GM18498 (cell line): Measurements from ENCODE around the gene PTS.
"Not testable (repeated sequence)": the region's sequence is repeated elsewhere in the genome, so short reads cannot be mapped to it uniquely, and the experiment has no call there.

ENCODE experiments used
- ATAC-seq: cut with Tn5 transposase; IDR thresholded peaks from one replicate; pipeline ENCODE4 v1.9.1; 2021; ENCODE audit warnings: mild to moderate bottlenecking, moderate library complexity; ENCODE audit not compliant: unreplicated experiment

PTS gene

DNA sequence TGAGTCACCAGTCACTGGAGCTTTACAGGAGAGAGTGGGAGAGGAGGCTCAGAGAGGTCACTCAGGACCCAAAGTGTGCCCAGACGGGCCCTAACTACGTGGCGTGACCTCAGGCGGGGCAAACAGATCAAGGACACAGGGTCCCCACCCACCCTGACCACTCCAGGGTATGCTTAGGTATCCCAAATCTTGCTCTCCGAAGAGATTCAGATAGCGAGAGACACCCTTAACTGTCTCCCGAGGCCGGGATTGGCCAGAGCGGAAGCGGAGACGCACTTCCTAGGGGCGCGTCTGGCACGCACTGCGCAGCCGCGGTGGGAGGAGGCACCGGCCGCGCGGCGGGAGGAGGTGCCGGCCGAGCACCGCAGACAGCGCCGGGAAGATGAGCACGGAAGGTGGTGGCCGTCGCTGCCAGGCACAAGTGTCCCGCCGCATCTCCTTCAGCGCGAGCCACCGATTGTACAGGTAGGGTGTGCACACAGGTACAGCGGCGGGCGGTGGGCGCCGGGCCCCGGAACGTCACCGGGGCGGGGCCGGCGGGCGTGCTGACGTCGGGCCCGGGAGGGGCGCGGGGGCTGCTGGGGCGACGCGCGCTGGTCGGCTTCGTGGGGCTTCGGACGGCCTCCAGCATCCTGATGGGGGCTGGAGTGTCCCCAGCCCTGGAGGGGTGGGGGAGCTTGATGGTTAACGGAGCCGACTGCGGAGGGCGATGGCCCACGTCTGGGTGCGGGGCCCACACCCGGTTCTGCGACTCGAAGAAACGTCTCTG lies at the start of gene PTS:
Gene PTS, plus strand, starts transcription at position 367 of the 769 bp plus-strand sequence. Its CDS starts 16 bp downstream, at position 383.
- peak; percentile 96 for ATAC-seq

DNA sequence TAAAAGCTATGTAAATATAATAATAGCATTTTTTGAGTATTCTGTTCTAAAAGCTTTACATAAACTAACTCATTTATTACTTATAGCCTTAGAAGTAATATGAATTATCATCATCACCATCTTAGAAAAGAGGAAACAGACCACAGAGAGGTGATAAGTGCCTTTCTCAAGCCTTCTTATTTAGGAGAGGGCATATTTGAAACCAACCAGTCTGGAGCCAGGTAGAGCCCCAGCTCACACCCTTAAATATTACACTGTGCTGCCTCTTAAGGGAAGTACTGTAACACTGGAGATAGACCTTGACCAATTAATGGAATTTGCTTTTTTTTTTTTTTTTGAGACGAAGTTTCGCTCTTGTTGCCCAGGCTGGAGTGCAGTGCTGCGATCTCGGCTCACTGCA lies 48.6 kb upstream of the PTS start:
- no peak for ATAC-seq

DNA sequence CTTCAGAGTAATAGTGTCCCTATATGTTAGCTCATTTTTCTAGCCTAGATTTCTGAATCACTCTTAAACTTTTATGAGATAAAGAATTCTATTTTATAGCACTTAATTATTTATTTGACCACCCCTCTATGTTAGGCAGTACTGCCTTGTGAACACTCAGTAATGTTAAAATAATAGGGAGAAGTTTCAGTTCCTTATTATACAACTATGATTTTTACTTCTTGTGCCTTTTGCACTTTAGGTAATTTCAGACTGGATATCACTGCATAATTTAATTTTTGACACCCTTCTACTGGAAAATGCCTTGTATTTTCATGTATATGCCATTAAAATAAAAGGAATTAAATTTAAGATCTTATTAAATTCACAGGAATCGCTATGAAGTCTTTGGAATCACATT lies 47.8 kb upstream of the PTS start:
- no peak for ATAC-seq

DNA sequence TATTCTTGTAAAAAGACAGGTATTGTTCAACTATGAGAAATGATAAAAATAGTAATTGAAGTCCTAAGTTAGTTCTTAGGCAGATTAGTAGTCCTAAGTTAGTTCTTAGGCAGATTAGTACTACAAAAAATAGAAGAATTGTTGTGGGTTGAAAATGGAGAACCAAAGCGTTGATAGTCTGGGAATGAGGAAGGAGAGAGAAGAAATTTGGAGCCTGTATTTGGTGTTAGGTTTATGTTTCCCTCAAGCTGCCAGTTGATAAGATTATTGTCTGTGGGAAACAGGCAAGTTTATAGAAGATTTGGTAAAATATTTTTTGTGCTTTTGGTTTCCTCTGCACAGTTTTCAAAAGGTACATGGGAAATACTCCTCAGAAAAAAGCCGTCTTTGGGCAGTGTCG lies 47.3 kb upstream of the PTS start:
- ATAC-seq = no peak

DNA sequence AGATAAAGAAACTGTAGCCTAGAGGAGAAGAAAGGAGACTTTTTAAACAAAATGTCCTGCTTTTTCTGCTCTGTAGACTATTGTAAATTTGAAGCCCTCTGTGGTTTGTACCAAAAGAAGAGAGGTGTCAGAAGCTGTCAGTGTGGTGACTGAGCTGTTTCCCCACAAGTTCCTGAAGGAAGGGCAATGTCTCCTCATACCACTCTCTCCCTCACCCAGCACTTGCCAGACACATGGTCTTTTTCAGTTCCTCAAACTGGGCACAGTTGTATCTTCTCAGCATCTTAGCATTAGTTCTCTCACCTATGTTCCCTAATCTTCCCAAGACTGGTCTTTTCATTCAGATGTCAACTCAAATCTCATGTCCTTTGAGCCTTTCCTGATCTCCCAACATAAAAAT lies 46.6 kb upstream of the PTS start:
- peak; percentile 83 for ATAC-seq

DNA sequence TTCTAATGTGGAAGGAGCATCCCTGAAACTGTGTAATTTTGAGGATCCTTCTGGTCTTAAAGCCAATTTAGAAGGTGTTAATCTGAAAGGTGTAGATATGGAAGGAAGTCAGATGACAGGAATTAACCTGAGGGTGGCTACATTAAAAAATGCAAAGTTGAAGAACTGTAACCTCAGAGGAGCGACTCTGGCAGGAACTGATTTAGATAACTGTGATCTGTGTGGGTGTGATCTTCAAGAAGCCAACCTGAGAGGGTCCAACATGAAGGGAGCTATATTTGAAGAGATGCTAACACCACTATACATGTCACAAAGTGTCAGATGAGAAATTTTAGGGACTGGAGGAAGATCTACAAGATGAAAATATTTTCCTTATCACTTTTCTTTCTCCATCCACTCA lies 43.4 kb upstream of the PTS start:
- ATAC-seq = no peak

DNA sequence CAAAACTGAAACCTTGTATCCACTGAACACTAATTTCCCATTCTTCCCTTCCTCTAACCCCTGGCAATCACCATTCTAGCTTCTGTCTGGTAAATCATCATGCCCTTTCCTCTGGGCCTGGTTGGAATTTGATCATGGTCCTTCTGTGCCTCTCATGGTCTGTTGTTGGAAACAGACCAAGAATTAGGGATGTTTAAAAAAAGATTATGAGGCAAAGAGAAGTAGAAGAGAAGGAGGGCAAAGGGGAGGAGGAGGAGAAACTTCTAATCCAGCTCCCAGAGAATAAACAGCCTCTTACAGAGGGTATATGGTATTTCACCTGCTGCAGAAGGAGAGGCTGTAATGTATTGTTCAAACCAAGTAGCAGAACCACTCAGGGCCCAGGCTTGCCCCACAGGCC lies 40.3 kb upstream of the PTS start:
- ATAC-seq = no peak

DNA sequence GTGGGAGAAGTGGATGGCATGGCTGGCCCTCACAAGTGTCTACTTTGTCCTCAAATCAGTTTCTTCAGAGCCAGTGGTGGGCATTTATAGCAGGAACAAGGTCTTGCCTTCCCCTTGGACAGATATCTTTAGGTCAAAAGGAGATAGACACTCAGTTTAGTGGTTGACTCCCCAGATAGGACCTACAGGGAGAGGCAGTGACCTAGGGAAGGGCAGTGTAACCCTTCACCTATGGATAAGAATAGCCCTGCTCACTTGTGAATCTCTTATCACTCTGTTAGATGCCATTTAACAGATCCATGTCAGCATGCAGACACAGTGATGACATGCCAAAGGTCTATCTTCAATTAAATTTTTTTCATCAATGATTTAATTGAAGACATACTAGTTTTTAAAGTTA lies 39.9 kb upstream of the PTS start:
- no peak for ATAC-seq

DNA sequence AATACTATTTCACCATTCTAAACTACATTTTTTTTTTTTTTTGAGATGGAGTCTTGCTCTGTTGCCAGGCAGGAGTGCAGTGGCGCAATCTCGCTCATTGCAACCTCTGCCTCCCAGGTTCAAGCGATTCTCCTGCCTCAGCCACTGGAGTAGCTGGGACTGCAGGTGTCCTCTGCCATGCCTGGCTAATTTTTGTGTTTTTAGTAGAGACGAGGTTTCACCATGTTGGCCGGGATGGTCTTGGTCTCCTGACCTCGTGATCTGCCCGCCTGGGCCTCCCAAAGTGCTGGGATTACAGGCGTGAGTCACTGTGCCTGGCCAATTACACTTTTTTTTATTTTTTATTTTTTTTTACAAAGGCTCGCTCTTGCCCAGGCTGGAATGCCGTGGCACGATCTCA lies 31.1 kb upstream of the PTS start:
- not testable (repeated sequence) for ATAC-seq

DNA sequence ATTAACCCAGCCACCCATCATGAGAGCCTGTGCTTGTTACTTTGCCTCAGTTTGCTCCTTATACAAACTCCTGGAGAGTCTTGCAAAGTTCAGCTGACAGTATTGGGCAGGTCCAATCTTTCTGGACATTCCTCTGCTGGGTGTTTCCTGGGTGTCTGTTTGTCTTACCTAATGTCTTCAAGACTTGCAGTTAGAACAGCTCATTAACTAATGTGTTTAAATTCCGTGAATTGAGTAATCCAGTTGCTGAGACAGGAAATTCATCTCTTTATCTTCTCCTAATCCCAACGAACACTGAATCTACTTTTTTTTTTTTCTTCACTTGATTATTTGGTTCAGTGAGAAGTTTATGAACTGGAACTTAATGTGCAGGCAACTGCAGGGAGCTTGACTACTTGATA lies 30.3 kb upstream of the PTS start:
- ATAC-seq = no peak

DNA sequence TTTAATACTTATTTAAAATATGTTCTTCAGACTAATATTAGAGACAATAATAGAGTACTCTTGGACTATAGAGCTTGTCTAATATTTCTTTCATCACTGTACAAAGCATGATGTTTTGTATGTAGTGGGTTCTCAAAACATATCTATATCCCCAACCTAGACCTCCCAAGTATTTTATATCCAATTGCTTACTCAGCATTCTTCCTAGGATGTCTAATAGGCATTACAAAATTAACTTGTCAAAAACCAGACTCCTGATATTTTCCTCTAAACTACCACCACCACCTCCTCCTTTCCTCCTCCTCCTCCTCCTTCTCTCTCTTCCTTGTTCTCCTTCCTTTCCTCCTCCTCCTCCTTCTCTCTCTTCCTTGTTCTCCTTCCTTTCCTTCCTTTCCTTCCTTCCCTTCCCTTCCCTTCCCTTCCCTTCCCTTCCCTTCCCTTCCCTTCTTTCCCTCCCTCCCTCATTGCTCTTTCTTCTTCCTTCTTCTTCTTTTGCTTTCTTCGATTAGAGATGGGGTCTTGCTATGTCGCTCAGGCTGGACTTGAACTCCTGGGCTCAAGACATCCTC lies 29.6 kb upstream of the PTS start:
- no peak for ATAC-seq

DNA sequence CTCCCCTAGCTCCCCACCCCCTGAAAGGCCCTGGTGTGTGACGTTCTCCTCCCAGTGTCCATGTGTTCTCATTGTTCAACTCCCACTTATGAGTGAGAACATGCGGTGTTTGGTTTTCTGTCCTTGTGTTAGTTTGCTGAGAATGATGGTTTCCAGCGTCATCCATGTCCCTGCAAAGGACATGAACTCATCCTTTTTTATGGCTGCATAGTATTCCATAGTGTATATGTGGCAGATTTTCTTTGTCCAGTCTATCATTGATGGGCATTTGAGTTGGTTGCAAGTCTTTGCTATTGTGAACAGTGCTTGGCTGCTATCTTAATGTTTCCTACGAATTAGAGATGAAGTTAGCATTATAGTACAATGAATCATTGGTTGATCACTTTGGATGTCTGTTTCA lies 27.1 kb upstream of the PTS start:
- ATAC-seq = not testable (repeated sequence)

DNA sequence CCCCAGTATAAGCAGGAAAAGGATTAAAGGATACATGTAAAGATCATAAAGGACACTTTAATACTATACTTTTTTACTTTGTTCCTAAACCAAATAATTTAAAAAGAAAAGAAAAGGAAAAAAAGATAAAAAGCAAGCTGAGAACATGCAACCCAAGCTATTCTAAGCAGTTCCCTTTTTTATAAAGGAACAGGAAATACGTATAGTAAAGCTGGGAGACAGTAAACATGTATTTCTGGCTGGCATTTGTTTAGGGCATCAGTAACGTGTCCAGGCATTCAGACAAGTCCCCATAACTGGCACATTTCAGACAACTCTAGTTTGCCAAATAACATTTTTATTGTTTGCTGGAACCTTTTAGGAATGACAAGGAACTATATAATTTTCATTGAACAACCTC lies 26.0 kb upstream of the PTS start:
- ATAC-seq = no peak

DNA sequence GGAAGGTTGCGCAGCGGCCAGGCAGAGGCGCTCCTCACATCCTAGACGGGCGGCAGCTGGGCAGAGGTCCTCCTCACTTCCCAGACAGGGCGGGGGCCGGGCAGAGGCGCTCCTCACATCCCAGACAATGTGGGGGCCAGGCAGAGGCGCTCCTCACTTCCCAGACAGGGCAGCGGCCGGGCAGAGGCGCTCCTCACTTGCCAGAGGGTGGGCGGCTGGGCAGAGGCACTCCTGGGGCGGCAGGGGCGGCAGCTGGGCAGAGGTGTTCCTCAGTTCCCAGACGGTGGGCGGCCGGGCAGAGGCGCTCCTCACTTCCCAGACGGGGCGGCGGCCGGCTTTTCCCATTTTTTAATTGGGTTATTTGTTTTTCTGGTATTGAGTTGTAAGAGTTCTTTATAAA lies 20.2 kb upstream of the PTS start:
- no peak for ATAC-seq

DNA sequence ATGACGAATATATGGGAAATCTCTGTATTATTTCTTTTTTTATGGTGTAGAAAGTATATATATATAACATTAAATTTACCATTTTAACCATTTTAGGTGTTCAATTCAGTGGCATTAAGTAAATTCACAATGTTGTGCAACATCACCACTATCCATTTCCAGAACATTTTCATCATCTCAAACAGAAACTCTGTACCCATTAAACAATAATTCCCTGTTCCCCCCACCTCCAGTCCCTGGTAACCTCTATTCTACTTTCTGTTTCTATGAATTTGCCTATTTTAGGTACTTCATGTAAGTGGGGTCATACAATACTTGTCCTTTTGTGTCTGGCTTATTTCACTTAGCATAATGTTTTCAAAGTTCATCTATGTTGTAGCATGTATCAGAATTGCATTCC lies 15.3 kb upstream of the PTS start:
- ATAC-seq = no peak

DNA sequence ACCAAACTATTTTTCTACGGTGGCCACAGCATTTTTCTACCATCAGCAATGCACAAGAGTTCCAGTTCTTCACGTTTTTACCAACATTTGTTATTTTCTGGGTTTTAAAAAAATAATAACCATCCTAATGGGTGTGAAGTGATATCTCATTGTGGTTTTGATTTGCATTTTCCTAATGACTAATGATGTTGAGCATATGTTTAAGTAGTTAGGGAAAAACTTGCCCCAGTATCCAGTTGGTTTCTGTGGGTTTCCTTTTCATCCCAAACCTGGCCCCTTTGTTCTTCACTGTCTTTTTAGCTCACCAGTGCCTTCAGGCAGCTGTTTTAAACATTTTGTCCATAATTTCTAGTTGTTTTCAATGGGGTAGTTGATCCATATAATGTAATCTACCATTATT lies 14.7 kb upstream of the PTS start:
- no peak for ATAC-seq

DNA sequence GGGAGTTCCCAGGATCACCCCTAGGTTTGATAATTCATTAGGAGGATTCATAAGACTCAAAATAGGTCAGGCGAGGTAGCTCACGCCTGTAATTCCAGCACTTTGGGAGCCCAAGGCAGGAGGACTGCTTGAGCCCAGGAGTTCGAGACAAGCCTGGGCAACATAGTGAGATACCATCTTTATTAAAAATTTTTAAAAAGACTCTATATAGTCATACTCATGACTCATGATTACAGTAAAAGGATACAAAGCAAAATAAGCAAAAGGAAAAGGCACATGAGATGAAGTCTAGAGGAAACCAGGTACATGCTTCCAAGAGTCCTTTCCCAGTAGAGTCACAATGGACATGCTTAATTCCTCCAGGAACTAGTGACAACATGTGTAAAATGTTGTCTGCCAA lies 13.9 kb upstream of the PTS start:
- ATAC-seq = no peak

DNA sequence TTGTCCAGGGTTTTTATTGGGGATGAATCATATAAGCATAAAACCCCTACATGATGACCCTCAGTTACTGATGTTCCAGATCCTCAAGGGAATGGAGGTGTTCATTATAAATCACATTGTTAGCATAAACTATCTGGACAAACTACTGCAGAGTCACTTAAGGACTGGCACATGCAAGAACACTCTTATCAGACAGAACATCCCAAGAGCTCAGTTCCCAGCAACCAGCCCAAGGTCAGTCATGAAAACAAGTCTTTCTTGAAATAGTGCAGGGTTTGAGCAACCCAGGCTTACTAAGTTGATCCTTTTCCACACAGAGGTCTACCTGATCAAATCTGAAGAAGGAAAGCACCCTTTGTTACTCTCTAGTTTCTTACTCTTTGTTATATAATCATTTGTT lies 13.5 kb upstream of the PTS start:
- no peak for ATAC-seq

DNA sequence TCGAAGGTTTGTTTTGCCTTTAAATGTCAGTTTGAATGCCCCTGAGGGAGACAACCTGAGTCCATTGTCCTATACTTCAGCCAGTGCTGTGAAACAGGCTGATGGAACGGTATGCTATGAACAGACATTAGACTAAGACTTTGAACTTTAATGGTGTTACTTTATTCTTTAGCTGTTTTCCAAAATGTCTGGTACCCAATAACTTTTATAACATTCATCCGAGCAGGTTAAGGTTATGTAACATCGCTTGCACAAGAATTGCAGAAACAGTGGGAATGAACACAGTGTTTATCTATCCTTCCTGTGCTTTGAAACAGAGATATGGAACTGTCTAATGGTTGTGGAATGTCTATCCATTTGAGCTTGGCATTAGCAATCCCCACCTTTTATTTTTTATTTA lies 12.5 kb upstream of the PTS start:
- ATAC-seq = no peak

DNA sequence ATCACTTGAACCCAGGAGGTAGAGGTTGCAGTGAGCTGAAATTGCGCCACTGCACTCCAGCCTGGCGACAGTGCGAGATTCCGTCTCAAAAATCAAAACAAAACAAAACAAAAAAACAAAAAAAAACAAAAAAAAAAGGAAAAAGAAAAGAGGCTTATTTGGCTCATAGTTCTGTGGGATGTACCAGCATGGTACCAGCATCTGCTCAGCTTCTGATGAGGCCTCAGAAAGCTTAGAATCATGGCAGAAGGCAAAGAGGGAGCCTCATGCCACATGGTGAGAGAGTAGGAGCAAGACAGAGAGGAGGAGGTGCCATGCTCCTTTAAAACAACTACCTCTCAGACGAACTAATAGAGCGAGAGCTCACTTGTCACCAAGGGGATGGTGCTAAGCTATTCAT lies 10.6 kb upstream of the PTS start:
- no peak for ATAC-seq

DNA sequence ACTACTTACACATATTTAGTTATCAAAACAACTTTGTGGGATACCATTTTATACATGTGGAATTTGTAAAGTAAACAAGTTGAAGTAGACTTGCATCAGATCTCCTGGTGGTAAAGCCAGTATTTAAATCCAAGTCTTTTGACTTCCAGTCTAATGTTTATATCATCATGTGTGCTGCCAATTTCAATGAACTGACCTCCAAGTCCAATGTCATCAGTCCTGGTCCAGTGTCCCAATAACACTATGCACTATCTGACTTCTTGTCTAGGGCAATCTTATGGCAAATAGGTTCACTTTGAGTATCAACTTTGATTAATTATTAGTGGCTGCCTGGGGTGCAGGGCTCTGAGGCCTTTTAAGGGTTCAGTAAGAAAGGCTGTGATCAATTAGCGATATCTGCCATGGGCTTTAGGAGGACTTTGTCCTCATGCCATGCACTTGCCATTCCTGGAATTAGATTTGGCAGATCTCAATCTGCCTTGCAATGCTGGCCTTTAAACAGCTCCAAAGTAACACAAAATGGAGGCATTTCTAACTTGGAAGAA lies 9.6 kb upstream of the PTS start:
- ATAC-seq = no peak

DNA sequence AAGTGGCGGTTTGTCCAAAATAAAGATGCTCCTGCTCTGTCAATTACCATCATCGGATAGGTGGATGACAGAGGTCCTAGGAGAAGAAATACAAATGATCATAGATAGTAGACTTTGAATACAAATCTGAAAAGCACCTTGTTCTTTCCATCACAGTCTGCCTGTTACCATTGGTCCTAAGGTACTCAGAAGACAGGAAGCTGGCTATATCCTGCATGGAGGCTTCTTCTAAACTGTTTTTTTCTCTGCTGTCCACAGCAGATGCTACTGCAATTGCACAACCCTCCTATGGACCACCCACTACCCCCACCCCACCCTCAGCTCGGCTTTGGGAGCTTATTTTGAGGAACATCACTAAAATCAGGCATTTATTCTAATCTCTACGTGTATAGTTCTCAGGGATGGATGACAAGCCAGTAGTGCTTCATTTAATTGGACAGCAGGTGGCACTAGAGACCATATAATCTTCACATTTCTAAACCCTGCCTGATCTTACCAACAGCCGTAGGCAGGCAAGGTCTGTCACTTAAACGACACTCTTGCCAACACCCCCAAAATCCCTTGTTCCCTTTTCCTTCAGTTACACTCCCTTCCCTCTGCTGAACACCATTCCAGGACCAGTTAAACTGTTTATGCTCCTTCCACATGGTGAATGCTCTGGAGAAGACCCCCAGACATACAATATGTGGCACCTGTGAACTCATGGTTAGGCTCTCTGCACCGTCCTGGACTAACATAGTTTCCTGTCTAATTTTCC lies 6.6 kb upstream of the PTS start:
- peak; percentile 96 for ATAC-seq
